ENCODE measurements around the gene RBL1.

DNA sequence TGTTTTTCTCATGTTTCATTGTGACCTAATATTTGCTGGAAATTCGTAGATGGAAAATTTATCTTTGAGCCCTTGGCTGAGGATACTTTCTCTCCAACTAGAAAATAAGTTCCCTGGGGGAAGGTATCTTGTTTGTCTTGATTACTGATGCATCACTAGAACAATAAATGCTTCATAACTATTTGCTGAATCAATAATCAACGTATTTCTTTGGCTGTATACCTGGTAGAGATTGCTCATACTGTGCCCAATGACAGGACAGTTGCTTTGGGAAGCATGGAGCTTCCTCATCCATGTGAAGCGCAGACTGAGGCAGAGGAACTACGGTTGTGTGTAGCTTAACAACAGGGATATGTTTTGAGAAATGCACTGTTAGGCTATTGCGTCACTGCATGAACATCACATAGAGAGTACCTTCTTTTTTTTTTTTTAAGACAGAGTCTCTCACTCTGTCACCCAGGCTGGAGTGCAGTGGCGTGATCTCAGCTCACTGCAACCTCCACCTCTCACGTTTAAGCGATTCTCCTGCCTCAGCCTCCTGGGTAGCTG, 49.1 kb upstream of the RBL1 start:
- no peak for TF ChIP-seq POLR2AphosphoS5 (IDR thresholded peaks at IDR 0.05; ENCODE audit: low read depth, low read length)
- TF ChIP-seq POLR2A (IDR thresholded peaks at IDR 0.05; ENCODE audit: low read depth, low read length), result no peak

Data from GM12891 (cell line).